MCF 10A (cell line): ENCODE results near the gene NR1D2. TPM values are rescaled to one million over a fixed set of nuclear protein-coding genes. Genes with fewer than 3 reads are reported as not detected.
A peak's percentile ranks its signal among the peaks of the same experiment; 100 is the strongest.

Experiments
- BruUV-seq: library from RNA; stranded (reverse); fragments of 400-500 nt; replicated peaks from 2 replicates; lab custom pipeline; 2021; lab: Mats Ljungman, UMichigan
- CTCF ChIA-PET: fragments of 300-600 bp; sonication (Branson Sonifier 250); formaldehyde crosslinking; extraction: SDS; loops from one replicate; lab custom pipeline; 2021; ENCODE audit warnings: antibody characterized with exemption, inconsistent platforms; lab: Yijun Ruan, JAX
- POLR2A ChIA-PET: fragments of 300-600, 350-650 bp; sonication (Branson Sonifier 250); formaldehyde crosslinking; extraction: SDS; loops from one replicate; lab custom pipeline; 2020; ENCODE audit warnings: antibody characterized with exemption, inconsistent platforms; lab: Yijun Ruan, JAX
- DNase-seq: peaks from one replicate; pipeline ENCODE4 v3.0.0-alpha.2; 2018; ENCODE audit not compliant: unreplicated experiment
- H3K27ac Mint-ChIP-seq: one replicate; pipeline ENCODE4 v1.8.0; 2022; ENCODE audit warnings: mild to moderate bottlenecking, low read depth, mixed read lengths; ENCODE audit not compliant: unreplicated experiment
- H3K27me3 Mint-ChIP-seq: one replicate; pipeline ENCODE4 v1.8.0; 2022; ENCODE audit warnings: mixed read lengths; ENCODE audit not compliant: insufficient read depth, unreplicated experiment
- H3K36me3 Mint-ChIP-seq: one replicate; pipeline ENCODE4 v1.8.0; 2022; ENCODE audit warnings: mild to moderate bottlenecking, moderate library complexity, mixed read lengths; ENCODE audit not compliant: insufficient read depth, unreplicated experiment
- H3K4me1 Mint-ChIP-seq: one replicate; pipeline ENCODE4 v1.8.0; 2022; ENCODE audit warnings: mixed read lengths; ENCODE audit not compliant: insufficient read depth, unreplicated experiment
- H3K4me3 Mint-ChIP-seq: one replicate; pipeline ENCODE4 v1.8.0; 2022; ENCODE audit warnings: mild to moderate bottlenecking, moderate library complexity, mixed read lengths; ENCODE audit not compliant: unreplicated experiment
- H3K9me3 Mint-ChIP-seq: one replicate; pipeline ENCODE4 v1.8.0; 2022; ENCODE audit warnings: mixed read lengths; ENCODE audit not compliant: unreplicated experiment
- intact Hi-C: fragments of 100-400 bp; cut with micrococcal nuclease; formaldehyde crosslinking; loops from 2 replicates; pipeline ENCODE4 v1.14.1; 2022
- total RNA-seq: library from RNA; stranded (reverse); gene quantifications from 2 replicates; pipeline ENCODE4 v1.2.3, GENCODE V29; 2022
- TF ChIP-seq, protein P1 (sequence below): fragments of 200-600 bp; IDR thresholded peaks from one replicate; pipeline ENCODE4 v1.8.0; 2022; ENCODE audit warnings: antibody characterized with exemption, mild to moderate bottlenecking; ENCODE audit not compliant: unreplicated experiment

The NR1D2 gene
- total RNA-seq, 1 experiment from 2014 or later = 19.4 TPM

DNA sequence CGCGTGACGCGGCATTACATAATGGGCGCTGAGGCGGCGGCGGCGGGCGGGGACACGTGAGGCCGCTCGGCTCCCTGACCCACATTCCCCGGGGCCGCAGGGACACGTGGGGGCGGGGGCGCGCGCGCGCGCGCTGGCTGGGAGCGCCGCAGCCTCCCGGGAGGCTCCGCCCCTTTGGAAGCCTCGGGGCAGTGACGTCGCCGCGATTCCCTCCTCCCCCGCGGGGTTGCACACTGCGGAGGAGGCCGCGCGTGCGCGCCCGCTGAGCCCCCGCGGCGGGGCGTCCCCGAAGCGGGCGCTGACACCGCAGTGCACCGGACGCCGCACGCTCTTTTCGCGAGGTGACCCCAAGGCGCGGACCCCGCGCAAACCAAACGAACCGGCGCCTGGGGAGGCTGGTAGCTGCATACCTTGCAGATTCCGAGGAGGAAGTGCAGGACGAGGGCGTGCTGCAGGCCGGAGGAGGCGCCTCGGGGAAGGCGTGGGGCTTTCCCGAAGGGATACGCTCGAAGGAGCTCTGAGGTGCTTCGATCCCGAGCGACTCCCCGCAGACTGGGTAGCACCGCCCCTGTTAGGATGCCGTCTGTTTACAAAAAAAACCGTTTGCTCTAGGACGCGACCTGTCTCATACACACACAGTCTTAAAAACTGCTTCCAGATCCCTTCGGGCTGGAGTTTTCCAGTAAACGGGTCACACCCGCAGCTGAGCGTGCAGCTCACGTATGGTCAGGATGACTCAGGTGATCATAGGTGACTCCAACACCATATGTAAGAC lies 1.0 kb downstream of the NR1D2 start:
- Mint-ChIP-seq H3K27me3 (no peaks in the 10 kb centered on the region), H3K27ac (peak overlapping the region; percentile 88), H3K4me3 (peak overlapping the region; percentile 73), H3K9me3 (no peaks in the 10 kb centered on the region), H3K36me3 (peaks cover 6% of the 10 kb centered on the region), H3K4me1 (peaks cover 27% of the 10 kb centered on the region)
- DNase-seq = peak; percentile 94
- POLR2A ChIA-PET = interaction anchor here (0.6 to 9.9 kb wide), 19 partner anchors 8 to 776 kb away, joined by 3 to 234 read pairs (median 4); partner anchors contain the start of genes NKIRAS1 and RPL15
- TF ChIP-seq, protein P1, sequence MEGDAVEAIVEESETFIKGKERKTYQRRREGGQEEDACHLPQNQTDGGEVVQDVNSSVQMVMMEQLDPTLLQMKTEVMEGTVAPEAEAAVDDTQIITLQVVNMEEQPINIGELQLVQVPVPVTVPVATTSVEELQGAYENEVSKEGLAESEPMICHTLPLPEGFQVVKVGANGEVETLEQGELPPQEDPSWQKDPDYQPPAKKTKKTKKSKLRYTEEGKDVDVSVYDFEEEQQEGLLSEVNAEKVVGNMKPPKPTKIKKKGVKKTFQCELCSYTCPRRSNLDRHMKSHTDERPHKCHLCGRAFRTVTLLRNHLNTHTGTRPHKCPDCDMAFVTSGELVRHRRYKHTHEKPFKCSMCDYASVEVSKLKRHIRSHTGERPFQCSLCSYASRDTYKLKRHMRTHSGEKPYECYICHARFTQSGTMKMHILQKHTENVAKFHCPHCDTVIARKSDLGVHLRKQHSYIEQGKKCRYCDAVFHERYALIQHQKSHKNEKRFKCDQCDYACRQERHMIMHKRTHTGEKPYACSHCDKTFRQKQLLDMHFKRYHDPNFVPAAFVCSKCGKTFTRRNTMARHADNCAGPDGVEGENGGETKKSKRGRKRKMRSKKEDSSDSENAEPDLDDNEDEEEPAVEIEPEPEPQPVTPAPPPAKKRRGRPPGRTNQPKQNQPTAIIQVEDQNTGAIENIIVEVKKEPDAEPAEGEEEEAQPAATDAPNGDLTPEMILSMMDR = no peak
- intact Hi-C loops = loop anchor here (1.0 to 5.0 kb wide), 2 partner anchors 28 to 59 kb away; no protein-coding TSS in a partner anchor
- CTCF ChIA-PET = interaction anchor here (0.5 to 1.2 kb wide), 7 partner anchors 12 to 1017 kb away, joined by 3 to 4 read pairs (median 3); no protein-coding TSS in a partner anchor
- BruUV-seq = no TSS peak

DNA sequence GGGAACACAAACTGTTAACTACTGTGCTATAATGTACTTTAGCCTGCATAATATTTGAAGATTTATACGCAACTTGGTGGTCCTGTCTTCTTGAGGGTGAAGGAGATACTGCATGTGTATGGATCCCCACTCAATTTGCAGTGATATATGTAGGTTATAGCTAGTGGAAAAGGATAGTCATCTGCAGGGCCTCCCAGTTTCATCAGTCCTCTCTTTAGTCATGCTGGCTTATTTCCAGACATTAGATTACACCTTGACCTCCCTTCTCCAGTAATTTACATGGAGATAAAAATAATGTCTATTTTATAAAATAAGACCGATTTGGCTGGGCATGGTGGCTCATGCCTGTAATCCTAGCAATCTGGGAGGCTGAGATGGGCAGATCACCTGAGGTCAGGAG lies 3.7 kb downstream of the NR1D2 start:
- Mint-ChIP-seq H3K4me3 (no peak overlapping the region), H3K27ac (no peak overlapping the region), H3K27me3 (no peaks in the 10 kb centered on the region), H3K36me3 (peaks cover 10% of the 10 kb centered on the region), H3K9me3 (no peaks in the 10 kb centered on the region), H3K4me1 (peaks cover 33% of the 10 kb centered on the region)
- no TSS peak for BruUV-seq
- DNase-seq = peak; percentile 49
- intact Hi-C loops = loop anchor here (5.0 kb wide), 1 partner anchor 61 kb away; no protein-coding TSS in a partner anchor
- TF ChIP-seq, protein P1 = no peak
- ChIA-PET POLR2A (interaction anchor here (0.6 to 9.9 kb wide), 5 partner anchors 12 to 207 kb away, joined by 3 to 234 read pairs (median 41); partner anchors contain the start of genes NKIRAS1 and RPL15), CTCF (interaction anchor here (0.7 to 2.0 kb wide), 2 partner anchors 17 to 289 kb away, joined by 3 to 6 read pairs; no protein-coding TSS in a partner anchor)

DNA sequence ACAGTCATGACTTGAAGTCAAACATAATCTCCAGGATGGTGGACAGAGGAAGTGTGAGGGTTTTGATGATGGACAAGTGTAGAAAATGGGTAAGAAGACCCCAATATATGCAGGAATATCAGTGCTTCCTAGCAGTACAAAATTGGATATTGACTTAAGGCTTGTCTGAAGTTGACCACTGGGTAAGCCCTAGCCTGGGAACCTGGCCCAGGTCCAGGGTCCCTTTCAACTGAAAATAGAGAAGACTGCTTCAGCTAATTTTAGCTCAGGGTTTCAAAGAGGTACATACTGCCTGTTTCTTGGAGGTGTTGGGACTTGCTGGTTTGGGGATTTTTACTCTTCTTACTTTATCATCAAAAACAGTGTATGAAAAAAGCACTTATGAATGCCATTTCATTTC lies 4.7 kb downstream of the NR1D2 start:
- H3K27me3 Mint-ChIP-seq = no peaks in the 10 kb centered on the region
- CTCF ChIA-PET = interaction anchor here (0.6 to 2.0 kb wide), 6 partner anchors 25 to 288 kb away, joined by 3 to 6 read pairs (median 4); partner anchors contain the start of genes NKIRAS1 and RPL15
- peaks cover 26% of the 10 kb centered on the region for H3K4me1 Mint-ChIP-seq
- POLR2A ChIA-PET = interaction anchor here (0.6 to 9.9 kb wide), 4 partner anchors 11 to 211 kb away, joined by 3 to 234 read pairs (median 76); partner anchors contain the start of genes NKIRAS1 and RPL15
- no peak overlapping the region for H3K4me3 Mint-ChIP-seq
- H3K36me3 Mint-ChIP-seq = peaks cover 16% of the 10 kb centered on the region
- TF ChIP-seq, protein P1 = no peak
- no peaks in the 10 kb centered on the region for H3K9me3 Mint-ChIP-seq
- intact Hi-C loops = loop anchor here (5.0 kb wide), 1 partner anchor 62 kb away; no protein-coding TSS in a partner anchor
- no peak overlapping the region for H3K27ac Mint-ChIP-seq
- BruUV-seq = no TSS peak
- no peak for DNase-seq

DNA sequence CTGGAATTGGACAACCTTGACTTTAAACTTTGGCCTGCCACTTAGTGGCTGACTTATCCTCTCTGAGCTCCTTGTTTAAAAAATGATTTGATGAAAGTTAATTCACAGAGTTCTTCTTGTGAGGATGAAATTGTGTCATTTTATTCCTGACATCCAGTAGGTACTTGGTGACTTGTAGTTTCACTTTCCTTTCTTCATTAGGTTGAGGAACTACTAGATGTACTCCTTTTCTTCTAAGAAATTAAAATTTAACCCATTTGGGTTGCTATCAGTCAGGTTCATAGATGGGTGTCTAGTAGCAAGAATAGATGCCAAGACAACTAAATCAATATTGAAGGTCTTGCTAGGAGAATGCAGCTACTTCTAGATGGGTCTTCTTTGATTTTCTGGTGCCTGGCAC lies 5.2 kb downstream of the NR1D2 start:
- POLR2A ChIA-PET = interaction anchor here (0.6 to 9.9 kb wide), 5 partner anchors 10 to 211 kb away, joined by 3 to 234 read pairs (median 41); partner anchors contain the start of genes NKIRAS1 and RPL15
- Mint-ChIP-seq H3K9me3 (no peaks in the 10 kb centered on the region), H3K27me3 (no peaks in the 10 kb centered on the region), H3K36me3 (peaks cover 17% of the 10 kb centered on the region), H3K27ac (no peak overlapping the region), H3K4me3 (no peak overlapping the region), H3K4me1 (peaks cover 26% of the 10 kb centered on the region)
- TF ChIP-seq, protein P1 = no peak
- CTCF ChIA-PET = interaction anchor here (0.9 to 1.4 kb wide), 5 partner anchors 18 to 62 kb away, joined by 3 to 5 read pairs (median 3); partner anchors contain the start of genes NKIRAS1 and RPL15
- BruUV-seq = no TSS peak
- no peak for DNase-seq
- intact Hi-C loops = no loop called here
